ENCODE results near the gene AQP12B. TPM values are rescaled to one million over a fixed set of nuclear protein-coding genes. Genes with fewer than 3 reads are reported as not detected.

Gene AQP12B
- total and polyA plus RNA-seq, 2 of the 8 experiments (the other 6 are each of a cell fraction or from before 2014, with no cell fraction given), result not detected

GRCh38 chr2:240707821-240708220 lies 25.1 kb upstream of the AQP12B start (continued):
- TF ChIP-seq CTCF (IDR thresholded peaks at IDR 0.05; ENCODE audit: control extremely low read depth in 1 of 3, insufficient read depth in 1 of 3, low read depth in 1 of 3, low read length in 3 of 3) (no peak), SRF (IDR thresholded peaks at IDR 0.05; ENCODE audit: low read depth, low read length) (no peak), TBP (IDR thresholded peaks at IDR 0.05; ENCODE audit: low read depth, low read length) (no peak), SP1 (IDR thresholded peaks at IDR 0.05; ENCODE audit: low read depth, low read length) (no peak)
